GM23338 (cell line): ENCODE measurements around the gene ARID1B. TPM values are rescaled to one million over a fixed set of nuclear protein-coding genes. Genes with fewer than 3 reads are reported as not detected.

Experiments used
- ATAC-seq: fragments of 200-7000 bp; cut with Tn5 transposase; 3 replicates; pipeline ENCODE4 v1.9.1; 2020
- DNase-seq: peaks from one replicate; pipeline ENCODE4 v3.0.0-alpha.2; 2015; ENCODE audit warnings: low spot score
- H2AFZ ChIP-seq: fragments of 200-600 bp; sonication (generic); 2 replicates; pipeline ENCODE4 v1.8.0; 2016; ENCODE audit warnings: antibody characterized with exemption, mild to moderate bottlenecking, moderate library complexity
- H3F3A ChIP-seq: fragments of 200-600 bp; sonication (generic); replicated peaks from 2 replicates; pipeline ENCODE4 v1.8.0; 2017; ENCODE audit warnings: antibody characterized with exemption, mixed run types, low read depth
- H3K27ac ChIP-seq: fragments of 200-600 bp; sonication (generic); 2 replicates; pipeline ENCODE4 v1.6.1; 2016; ENCODE audit warnings: low read depth
- H3K27me3 ChIP-seq: fragments of 200-600 bp; sonication (generic); 2 replicates; pipeline ENCODE4 v1.8.0; 2016; ENCODE audit warnings: mild to moderate bottlenecking, mixed run types, moderate library complexity; ENCODE audit not compliant: insufficient read depth
- H3K36me3 ChIP-seq: fragments of 200-600 bp; sonication (generic); 2 replicates; pipeline ENCODE4 v1.8.0; 2016; ENCODE audit warnings: mild to moderate bottlenecking; ENCODE audit not compliant: insufficient read depth
- H3K4me1 ChIP-seq: fragments of 200-600 bp; sonication (generic); 2 replicates; pipeline ENCODE4 v1.8.0; 2016; ENCODE audit warnings: mild to moderate bottlenecking, moderate library complexity; ENCODE audit not compliant: insufficient read depth
- H3K4me2 ChIP-seq: fragments of 200-600 bp; sonication (generic); 2 replicates; pipeline ENCODE4 v1.7.1; 2017; ENCODE audit warnings: mixed run types
- H3K4me3 ChIP-seq: fragments of 200-600 bp; sonication (generic); 2 replicates; pipeline ENCODE4 v1.6.1; 2016; ENCODE audit warnings: mixed run types
- H3K79me2 ChIP-seq: fragments of 200-600 bp; sonication (generic); replicated peaks from 2 replicates; pipeline ENCODE4 v1.8.0; 2017; ENCODE audit warnings: mild to moderate bottlenecking; ENCODE audit not compliant: insufficient read depth
- H3K9me2 ChIP-seq: fragments of 200-600 bp; sonication (generic); 2 replicates; pipeline ENCODE4 v1.8.0; 2017; ENCODE audit not compliant: insufficient read depth
- H4K20me1 ChIP-seq: fragments of 200-600 bp; sonication (generic); replicated peaks from 2 replicates; pipeline ENCODE4 v1.8.0; 2017; ENCODE audit warnings: mild to moderate bottlenecking; ENCODE audit not compliant: insufficient read depth
- H3K27ac Mint-ChIP-seq: 2 replicates; pipeline ENCODE4 v1.8.0; 2020; ENCODE audit warnings: inconsistent platforms, mild to moderate bottlenecking, moderate library complexity, mixed read lengths
- H3K27me3 Mint-ChIP-seq: 3 replicates; pipeline ENCODE4 v1.8.0; 2022; ENCODE audit warnings: low read depth, mild to moderate bottlenecking, moderate library complexity, mixed read lengths, inconsistent platforms; ENCODE audit not compliant: insufficient read depth, poor library complexity
- H3K36me3 Mint-ChIP-seq: 3 replicates; pipeline ENCODE4 v1.8.0; 2021; ENCODE audit warnings: low read depth, mild to moderate bottlenecking, inconsistent platforms, moderate library complexity, mixed read lengths
- H3K4me1 Mint-ChIP-seq: 3 replicates; pipeline ENCODE4 v1.8.0; 2020; ENCODE audit warnings: mild to moderate bottlenecking, inconsistent platforms, mixed read lengths
- H3K4me3 Mint-ChIP-seq: 3 replicates; pipeline ENCODE4 v1.8.0; 2021; ENCODE audit warnings: moderate library complexity, mild to moderate bottlenecking, inconsistent platforms, mixed read lengths
- H3K9me3 Mint-ChIP-seq: 3 replicates; pipeline ENCODE4 v1.8.0; 2020; ENCODE audit warnings: moderate library complexity, mild to moderate bottlenecking, inconsistent platforms, mixed read lengths
- CREB1 ChIP-seq: fragments of 250-450 bp; sonication (Bioruptor Pico); IDR thresholded peaks from 2 replicates; pipeline ENCODE4 v1.5.0; 2020; ENCODE audit warnings: low read depth, mild to moderate bottlenecking, moderate library complexity
- EZH2 ChIP-seq: fragments of 200-600 bp; sonication (generic); IDR thresholded peaks from one replicate; pipeline ENCODE4 v1.8.0; 2017; ENCODE audit warnings: antibody characterized with exemption, mild to moderate bottlenecking, low read depth; ENCODE audit not compliant: unreplicated experiment
- NANOG ChIP-seq: IDR thresholded peaks from 2 replicates; pipeline ENCODE4 v1.6.1; 2016; ENCODE audit warnings: antibody characterized with exemption, borderline replicate concordance
- POLR2AphosphoS5 ChIP-seq: IDR thresholded peaks from 2 replicates; pipeline ENCODE4 v1.6.1; 2016; ENCODE audit warnings: antibody characterized with exemption, low read depth
- ZNF331 ChIP-seq: fragments of 250-450 bp; sonication (Bioruptor Pico); IDR thresholded peaks from 2 replicates; pipeline ENCODE4 v1.5.0; 2020; ENCODE audit warnings: low read depth, mild to moderate bottlenecking, moderate library complexity
- polyA plus RNA-seq: library from polyadenylated mRNA; unstranded; fragments of >200 nt; fragmentation: Nextera tagmentation; extraction: Ambion mirVana; gene quantifications from 2 replicates; pipeline ENCODE4 v1.2.1, GENCODE V29; 2016
- total RNA-seq: library from RNA; depleted of rRNA; stranded (reverse); fragments of >200 nt; shearing (Covaris generic); gene quantifications from 2 replicates; pipeline ENCODE4 v1.2.3, GENCODE V29; 2014
- TF ChIP-seq, protein P1 (sequence below), 2 experiments: fragments of 200-600 bp in 1 of 2; sonication (generic) in 1 of 2; conservative IDR thresholded peaks; 2 replicates each; pipeline versions ENCODE4 v1.5.1 to v1.6.1; 2016 to 2017; ENCODE audit warnings: antibody characterized with exemption in 2 of 2, low read depth in 2 of 2, mild to moderate bottlenecking in 2 of 2, moderate library complexity in 1 of 2
- TF ChIP-seq, protein P2 (sequence below): fragments of 250-450 bp; sonication (Bioruptor Pico); IDR thresholded peaks from 2 replicates; pipeline ENCODE4 v1.5.0; 2020; ENCODE audit warnings: mild to moderate bottlenecking, moderate library complexity
- TF ChIP-seq, protein P3 (sequence below): IDR thresholded peaks from one replicate; pipeline ENCODE4 v1.6.1; 2018; ENCODE audit warnings: antibody characterized with exemption; ENCODE audit not compliant: unreplicated experiment

Gene ARID1B
- total and polyA plus RNA-seq, 2 experiments from 2014 or later, result 59.3 to 72.2 TPM

DNA sequence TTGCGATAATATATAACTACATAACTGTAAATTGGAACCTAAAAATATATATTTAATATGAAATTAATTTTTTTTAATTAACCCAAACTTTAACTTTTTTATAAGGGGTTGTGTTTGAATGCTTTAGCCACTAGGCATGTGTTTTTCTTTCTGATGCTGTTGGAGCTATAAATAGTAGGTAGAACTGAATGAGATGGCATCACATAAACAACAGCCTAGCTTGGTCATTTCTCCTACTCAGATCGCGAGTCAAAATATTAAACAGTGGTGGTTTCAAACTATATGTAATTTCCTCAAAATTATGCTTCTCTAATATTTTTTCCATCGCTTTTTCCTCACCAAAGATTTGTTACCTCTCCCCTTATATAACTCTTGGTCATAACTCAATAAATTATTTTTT, 243.2 kb downstream of the ARID1B start:
- H3K4me2 ChIP-seq, result peak overlapping the region; percentile 93
- H3K4me3 Mint-ChIP-seq, result peak overlapping the region; percentile 94
- no peaks in the 10 kb centered on the region for H3K36me3 ChIP-seq
- H3K4me3 ChIP-seq, result peak overlapping the region; percentile 88
- ATAC-seq (no peak), DNase-seq (no peak)
- H3K27me3 ChIP-seq, result no peaks in the 10 kb centered on the region
- H3K4me1 ChIP-seq, result peaks cover 44% of the 10 kb centered on the region
- no peaks in the 10 kb centered on the region for H3F3A ChIP-seq
- TF ChIP-seq NANOG (no peak), EZH2 (no peak), ZNF331 (CRISPR knock-in tag) (no peak), POLR2AphosphoS5 (no peak), CREB1 (CRISPR knock-in tag) (no peak)
- TF ChIP-seq, protein P1, sequence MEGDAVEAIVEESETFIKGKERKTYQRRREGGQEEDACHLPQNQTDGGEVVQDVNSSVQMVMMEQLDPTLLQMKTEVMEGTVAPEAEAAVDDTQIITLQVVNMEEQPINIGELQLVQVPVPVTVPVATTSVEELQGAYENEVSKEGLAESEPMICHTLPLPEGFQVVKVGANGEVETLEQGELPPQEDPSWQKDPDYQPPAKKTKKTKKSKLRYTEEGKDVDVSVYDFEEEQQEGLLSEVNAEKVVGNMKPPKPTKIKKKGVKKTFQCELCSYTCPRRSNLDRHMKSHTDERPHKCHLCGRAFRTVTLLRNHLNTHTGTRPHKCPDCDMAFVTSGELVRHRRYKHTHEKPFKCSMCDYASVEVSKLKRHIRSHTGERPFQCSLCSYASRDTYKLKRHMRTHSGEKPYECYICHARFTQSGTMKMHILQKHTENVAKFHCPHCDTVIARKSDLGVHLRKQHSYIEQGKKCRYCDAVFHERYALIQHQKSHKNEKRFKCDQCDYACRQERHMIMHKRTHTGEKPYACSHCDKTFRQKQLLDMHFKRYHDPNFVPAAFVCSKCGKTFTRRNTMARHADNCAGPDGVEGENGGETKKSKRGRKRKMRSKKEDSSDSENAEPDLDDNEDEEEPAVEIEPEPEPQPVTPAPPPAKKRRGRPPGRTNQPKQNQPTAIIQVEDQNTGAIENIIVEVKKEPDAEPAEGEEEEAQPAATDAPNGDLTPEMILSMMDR (conservative IDR thresholded peaks at IDR 0.05; ENCODE audit: low read depth in 2 of 2), result no peak
- TF ChIP-seq, protein P2, sequence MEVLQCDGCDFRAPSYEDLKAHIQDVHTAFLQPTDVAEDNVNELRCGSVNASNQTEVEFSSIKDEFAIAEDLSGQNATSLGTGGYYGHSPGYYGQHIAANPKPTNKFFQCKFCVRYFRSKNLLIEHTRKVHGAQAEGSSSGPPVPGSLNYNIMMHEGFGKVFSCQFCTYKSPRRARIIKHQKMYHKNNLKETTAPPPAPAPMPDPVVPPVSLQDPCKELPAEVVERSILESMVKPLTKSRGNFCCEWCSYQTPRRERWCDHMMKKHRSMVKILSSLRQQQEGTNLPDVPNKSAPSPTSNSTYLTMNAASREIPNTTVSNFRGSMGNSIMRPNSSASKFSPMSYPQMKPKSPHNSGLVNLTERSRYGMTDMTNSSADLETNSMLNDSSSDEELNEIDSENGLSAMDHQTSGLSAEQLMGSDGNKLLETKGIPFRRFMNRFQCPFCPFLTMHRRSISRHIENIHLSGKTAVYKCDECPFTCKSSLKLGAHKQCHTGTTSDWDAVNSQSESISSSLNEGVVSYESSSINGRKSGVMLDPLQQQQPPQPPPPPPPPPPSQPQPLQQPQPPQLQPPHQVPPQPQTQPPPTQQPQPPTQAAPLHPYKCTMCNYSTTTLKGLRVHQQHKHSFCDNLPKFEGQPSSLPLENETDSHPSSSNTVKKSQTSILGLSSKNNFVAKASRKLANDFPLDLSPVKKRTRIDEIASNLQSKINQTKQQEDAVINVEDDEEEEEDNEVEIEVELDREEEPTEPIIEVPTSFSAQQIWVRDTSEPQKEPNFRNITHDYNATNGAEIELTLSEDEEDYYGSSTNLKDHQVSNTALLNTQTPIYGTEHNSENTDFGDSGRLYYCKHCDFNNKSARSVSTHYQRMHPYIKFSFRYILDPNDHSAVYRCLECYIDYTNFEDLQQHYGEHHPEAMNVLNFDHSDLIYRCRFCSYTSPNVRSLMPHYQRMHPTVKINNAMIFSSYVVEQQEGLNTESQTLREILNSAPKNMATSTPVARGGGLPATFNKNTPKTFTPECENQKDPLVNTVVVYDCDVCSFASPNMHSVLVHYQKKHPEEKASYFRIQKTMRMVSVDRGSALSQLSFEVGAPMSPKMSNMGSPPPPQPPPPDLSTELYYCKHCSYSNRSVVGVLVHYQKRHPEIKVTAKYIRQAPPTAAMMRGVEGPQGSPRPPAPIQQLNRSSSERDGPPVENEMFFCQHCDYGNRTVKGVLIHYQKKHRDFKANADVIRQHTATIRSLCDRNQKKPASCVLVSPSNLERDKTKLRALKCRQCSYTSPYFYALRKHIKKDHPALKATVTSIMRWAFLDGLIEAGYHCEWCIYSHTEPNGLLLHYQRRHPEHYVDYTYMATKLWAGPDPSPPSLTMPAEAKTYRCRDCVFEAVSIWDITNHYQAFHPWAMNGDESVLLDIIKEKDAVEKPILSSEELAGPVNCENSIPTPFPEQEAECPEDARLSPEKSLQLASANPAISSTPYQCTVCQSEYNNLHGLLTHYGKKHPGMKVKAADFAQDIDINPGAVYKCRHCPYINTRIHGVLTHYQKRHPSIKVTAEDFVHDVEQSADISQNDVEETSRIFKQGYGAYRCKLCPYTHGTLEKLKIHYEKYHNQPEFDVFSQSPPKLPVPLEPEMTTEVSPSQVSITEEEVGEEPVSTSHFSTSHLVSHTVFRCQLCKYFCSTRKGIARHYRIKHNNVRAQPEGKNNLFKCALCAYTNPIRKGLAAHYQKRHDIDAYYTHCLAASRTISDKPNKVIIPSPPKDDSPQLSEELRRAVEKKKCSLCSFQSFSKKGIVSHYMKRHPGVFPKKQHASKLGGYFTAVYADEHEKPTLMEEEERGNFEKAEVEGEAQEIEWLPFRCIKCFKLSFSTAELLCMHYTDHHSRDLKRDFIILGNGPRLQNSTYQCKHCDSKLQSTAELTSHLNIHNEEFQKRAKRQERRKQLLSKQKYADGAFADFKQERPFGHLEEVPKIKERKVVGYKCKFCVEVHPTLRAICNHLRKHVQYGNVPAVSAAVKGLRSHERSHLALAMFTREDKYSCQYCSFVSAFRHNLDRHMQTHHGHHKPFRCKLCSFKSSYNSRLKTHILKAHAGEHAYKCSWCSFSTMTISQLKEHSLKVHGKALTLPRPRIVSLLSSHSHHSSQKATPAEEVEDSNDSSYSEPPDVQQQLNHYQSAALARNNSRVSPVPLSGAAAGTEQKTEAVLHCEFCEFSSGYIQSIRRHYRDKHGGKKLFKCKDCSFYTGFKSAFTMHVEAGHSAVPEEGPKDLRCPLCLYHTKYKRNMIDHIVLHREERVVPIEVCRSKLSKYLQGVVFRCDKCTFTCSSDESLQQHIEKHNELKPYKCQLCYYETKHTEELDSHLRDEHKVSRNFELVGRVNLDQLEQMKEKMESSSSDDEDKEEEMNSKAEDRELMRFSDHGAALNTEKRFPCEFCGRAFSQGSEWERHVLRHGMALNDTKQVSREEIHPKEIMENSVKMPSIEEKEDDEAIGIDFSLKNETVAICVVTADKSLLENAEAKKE, result no peak
- TF ChIP-seq, protein P3, sequence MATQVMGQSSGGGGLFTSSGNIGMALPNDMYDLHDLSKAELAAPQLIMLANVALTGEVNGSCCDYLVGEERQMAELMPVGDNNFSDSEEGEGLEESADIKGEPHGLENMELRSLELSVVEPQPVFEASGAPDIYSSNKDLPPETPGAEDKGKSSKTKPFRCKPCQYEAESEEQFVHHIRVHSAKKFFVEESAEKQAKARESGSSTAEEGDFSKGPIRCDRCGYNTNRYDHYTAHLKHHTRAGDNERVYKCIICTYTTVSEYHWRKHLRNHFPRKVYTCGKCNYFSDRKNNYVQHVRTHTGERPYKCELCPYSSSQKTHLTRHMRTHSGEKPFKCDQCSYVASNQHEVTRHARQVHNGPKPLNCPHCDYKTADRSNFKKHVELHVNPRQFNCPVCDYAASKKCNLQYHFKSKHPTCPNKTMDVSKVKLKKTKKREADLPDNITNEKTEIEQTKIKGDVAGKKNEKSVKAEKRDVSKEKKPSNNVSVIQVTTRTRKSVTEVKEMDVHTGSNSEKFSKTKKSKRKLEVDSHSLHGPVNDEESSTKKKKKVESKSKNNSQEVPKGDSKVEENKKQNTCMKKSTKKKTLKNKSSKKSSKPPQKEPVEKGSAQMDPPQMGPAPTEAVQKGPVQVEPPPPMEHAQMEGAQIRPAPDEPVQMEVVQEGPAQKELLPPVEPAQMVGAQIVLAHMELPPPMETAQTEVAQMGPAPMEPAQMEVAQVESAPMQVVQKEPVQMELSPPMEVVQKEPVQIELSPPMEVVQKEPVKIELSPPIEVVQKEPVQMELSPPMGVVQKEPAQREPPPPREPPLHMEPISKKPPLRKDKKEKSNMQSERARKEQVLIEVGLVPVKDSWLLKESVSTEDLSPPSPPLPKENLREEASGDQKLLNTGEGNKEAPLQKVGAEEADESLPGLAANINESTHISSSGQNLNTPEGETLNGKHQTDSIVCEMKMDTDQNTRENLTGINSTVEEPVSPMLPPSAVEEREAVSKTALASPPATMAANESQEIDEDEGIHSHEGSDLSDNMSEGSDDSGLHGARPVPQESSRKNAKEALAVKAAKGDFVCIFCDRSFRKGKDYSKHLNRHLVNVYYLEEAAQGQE, result no peak
- peak overlapping the region; percentile 99 for H3K27ac ChIP-seq
- H3K27ac Mint-ChIP-seq, result peak overlapping the region; percentile 98
- H3K36me3 Mint-ChIP-seq, result no peaks in the 10 kb centered on the region
- peaks cover 47% of the 10 kb centered on the region for H3K4me1 Mint-ChIP-seq
- no peaks in the 10 kb centered on the region for H3K9me3 Mint-ChIP-seq
- H3K79me2 ChIP-seq, result peaks cover 75% of the 10 kb centered on the region
- H4K20me1 ChIP-seq, result no peaks in the 10 kb centered on the region
- H3K9me2 ChIP-seq, result no peaks in the 10 kb centered on the region
- H2AFZ ChIP-seq, result no peak overlapping the region
- H3K27me3 Mint-ChIP-seq, result peaks cover 5% of the 10 kb centered on the region
